HL-60/S4 (cell line): ENCODE results near the gene HSF4.

ENCODE experiments used
- in situ Hi-C: fragments of 300-500 bp; cut with MboI; formaldehyde crosslinking; loops from 2 replicates; pipeline ENCODE4 v1.14.3; 2022; ENCODE audit warnings: low sequenced_read_pairs

The HSF4 gene

DNA sequence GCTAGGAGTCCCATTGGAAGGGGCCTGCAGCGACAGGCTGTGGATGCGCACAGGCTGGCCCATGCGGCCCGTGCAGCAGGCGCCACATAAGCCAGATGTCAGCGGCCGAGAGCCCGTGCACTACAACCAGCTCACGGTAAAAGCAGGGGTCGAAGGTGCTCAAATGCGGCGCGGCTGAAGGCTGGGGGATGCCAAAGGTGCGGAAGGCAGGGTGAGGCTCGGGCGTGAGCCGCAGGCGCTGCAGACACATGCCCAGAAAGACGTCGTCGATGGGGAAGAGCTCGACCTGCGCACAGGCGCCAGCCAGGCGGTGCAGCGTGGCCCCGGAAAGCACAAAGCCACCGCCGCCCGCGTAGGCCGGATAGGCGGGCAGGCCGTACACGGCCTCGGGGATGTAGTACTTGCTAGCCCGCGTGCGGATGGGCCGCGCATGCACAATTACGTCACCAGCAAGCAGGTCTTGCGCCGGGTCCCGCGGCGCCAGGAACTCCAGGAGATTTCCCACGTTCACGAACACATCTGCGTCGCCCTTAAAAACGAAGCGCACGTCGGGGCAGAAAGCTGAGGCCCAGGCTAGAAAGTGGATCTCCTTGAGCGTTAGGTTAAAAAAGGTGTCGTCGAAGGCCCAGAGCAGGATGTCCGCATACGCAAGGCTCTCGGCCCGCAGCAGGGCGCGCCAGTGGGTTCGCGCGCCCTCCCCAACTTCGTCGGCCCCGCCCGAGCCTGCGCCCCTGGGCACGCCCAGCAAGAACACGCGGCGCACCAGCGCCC, 15.1 kb upstream of the HSF4 start:
- in situ Hi-C loops = loop anchor here (10.0 kb wide), 1 partner anchor 135 kb away; no protein-coding TSS in a partner anchor

DNA sequence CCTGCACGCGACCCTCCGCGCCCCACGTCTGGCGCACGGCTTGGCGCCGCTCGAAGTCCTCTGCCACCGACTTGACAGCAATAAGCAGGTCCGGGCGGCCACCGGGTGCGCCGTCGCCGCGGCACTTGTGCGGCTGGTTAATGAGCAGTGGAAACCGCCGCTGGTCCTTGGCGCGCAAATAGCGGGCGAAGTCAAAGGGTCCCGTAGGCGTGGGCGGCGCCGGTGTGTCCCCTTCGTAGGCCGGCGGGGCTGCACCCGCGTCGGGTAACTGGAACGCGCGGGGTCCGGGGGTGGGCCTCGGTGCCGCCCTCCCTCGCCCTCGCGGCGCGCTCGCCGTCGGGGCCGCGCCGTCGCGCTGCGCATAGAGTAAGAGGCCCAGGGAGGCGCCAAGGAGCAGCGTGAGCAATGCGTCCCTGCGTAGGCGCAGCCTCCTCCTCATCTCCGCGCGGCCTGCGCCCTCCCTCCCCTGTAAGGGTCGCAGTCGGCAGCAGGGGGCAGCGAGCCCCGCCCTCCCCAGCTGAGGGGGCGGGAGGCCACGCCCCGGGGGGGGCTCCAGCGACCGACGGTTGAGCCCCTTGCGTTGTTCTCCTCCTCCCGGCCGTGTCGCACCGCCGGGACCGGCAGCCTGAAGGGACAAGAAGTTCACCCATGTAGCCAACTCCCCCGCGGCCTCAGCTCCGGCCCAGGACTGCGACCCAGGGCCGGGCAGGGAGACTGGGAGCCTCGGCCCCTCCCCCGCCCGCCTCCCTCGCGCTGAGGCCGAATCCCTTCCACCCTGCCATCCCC, 14.3 kb upstream of the HSF4 start:
- in situ Hi-C loops = loop anchor here (10.0 kb wide), 1 partner anchor 135 kb away; no protein-coding TSS in a partner anchor

DNA sequence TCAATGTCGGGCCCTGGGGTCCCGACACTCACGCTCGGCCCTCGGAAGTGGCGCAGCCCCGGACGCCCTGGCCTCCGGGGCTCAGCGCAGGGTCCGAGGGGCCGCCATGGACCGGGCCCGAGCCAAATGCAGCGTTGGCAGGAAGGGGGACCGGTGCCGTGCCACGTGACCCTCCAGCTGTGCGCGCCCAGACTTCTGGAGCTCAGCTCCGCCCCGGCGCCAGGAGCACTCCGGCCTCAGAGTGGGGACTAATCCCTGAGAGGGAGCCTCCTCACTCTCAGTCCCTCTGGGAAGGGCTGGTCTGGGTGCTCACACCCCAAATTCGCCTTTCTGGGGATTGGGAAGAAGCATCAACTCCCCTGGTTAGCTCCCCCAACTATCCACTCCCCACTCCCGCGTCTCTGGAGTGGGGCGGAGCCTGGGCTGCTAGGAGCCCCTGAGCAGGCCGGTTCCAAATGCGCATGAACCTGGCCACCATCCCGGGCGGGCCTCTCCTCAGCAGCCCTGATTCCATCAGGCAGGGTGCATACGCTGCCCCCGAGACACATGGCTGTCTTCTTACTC, 13.6 kb upstream of the HSF4 start, which contains the start of gene B3GNT9:
TSS of gene B3GNT9 (minus strand) at position 166 of the 564 bp plus-strand sequence. CDS start 513 bp downstream, outside the sequence.
- in situ Hi-C loops = loop anchor here (10.0 kb wide), 1 partner anchor 136 kb away; no protein-coding TSS in a partner anchor

DNA sequence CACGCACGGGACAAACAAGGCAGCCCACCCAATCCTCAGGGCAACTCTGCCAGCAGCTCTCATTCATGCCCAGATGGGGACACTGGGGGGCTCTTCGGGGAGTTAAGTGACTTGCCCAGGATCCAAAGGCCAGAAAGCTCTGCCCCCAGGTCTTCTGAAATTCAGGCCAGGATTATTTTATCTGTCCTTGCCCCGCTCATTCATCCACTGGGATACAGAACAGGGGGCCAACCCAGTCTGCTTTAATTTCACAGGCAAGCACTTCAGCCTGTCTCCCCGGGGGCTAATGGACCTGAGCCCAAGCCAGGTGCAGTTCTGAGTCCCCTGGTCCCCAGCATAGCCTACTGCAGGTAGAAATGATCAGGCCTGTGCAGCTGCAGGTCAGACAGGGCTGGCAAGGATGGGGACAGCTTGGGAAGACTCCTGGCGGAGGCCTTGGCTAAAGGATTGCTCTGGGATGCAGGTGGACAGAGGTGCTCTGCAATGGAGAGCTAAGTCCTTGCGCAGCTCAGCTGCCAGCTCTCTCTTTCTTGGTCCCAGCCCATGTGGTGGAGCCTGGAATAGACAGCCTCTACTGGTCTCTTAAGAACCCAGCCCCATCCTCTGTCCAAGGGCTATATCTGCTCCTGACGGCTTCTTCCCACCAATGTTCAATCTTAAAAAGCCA, 13.0 kb upstream of the HSF4 start:
- in situ Hi-C loops = loop anchor here (10.0 kb wide), 1 partner anchor 137 kb away; no protein-coding TSS in a partner anchor

DNA sequence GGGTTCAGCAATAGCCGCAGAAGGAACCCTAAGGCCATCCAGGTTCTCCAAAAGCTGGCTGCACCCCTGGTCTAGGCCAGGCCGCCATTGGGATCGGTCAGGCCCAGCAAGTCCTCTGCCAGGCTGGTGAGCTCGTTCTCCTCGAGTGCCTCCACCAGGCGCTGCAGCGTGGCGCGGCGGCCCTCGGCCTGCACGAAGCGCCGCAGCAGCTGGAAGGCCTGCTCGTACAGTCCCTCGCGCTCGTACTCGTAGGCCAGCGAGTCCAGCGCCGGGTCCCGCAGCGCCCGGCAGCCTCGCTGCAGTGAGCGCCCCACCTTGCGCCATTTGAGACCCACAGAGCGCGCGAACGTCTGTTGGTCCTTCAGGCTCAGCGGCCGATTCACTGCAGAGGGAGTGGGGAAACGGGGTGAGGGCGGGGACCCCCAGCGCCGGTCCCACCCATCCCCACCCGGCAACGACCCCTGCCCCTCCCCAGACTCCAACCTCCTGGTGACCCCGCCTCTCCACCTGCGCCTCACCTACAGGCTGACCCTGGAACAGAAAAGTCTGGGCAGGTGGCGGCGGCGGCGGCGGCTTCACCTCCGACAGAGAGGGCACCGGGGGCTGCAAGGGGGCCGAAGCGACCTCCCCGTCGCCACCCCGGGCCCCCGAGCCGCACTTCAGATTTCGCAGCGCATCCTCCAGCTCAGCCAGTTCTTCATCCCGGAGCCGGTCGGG, 9.8 kb upstream of the HSF4 start:
- in situ Hi-C loops = loop anchor here (10.0 kb wide), 1 partner anchor 140 kb away; no protein-coding TSS in a partner anchor

DNA sequence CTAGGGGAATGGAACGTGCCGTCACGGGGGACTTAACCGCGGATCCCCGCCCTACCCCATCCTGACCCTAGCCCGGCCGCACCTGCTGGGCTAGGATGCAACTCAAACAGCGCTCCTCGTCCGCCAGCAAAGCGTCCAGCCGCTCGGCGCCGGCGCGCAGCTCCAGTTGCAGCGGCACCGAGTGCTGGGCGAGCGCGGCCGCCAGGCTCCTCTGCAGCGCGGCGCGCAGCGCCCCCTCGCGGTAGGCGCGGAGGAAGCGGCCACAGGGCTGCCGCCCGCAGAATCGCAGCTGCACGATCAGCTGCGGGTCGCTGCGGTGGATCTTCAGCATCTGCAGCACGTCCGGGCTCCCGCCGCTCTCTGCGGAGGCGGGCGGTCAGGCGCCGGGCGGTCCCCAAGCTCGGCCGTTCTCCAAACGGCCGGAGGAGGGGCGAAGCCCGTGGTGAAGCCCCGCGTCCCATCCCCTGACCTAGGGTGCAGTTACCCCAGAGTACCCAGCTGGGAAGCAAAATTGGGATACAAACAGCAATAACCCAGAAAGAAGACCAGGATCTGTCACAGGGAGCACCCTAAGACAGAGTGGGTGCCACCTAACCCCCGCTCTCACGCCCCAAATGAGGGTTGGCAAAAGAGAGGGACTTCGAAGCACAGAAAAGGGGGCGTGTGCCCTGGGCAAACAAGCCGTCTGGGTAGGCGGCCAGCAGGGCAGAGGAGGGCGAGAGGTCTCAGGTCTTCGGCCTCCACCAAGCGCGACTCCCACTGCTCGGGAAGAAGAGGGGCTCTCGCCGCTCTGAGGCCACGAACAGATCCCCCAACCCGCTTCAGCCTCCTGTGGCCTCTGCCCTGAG, 9.0 kb upstream of the HSF4 start:
- in situ Hi-C loops = loop anchor here (10.0 kb wide), 1 partner anchor 141 kb away; no protein-coding TSS in a partner anchor

DNA sequence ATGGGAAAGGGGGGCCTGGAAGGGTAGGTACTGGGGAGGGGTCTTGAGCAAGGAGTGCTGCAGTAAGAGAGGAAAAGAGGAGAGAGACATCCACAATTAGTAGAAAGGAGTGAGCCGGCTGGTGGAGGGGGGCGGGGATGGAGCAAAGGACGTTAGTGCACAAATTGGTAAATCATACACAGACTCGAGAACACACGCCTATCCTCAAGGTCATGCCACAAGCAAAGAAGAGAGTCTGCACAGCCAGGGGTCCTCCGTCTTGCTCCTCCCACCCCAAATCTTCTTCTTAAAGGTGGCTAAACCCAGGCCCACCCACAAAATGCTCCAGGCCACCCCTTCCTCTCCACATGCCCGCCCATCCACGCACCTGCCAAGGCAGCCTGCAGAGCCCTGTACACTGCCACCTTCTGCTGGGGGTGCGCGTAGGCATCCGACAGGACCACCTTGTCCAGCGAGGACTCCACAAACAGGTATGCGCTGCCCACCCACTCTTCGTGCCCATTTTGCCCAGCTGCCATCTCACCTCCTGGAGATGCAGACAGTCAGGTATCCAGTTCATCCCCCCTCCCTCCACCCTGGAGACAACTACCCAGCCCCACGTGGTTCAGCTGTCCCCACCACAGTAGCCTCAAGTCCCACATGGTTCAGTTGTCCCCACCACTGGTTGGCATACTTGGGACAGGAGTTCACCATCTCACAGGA, 8.3 kb upstream of the HSF4 start:
- in situ Hi-C loops = loop anchor here (10.0 kb wide), 1 partner anchor 141 kb away; no protein-coding TSS in a partner anchor

DNA sequence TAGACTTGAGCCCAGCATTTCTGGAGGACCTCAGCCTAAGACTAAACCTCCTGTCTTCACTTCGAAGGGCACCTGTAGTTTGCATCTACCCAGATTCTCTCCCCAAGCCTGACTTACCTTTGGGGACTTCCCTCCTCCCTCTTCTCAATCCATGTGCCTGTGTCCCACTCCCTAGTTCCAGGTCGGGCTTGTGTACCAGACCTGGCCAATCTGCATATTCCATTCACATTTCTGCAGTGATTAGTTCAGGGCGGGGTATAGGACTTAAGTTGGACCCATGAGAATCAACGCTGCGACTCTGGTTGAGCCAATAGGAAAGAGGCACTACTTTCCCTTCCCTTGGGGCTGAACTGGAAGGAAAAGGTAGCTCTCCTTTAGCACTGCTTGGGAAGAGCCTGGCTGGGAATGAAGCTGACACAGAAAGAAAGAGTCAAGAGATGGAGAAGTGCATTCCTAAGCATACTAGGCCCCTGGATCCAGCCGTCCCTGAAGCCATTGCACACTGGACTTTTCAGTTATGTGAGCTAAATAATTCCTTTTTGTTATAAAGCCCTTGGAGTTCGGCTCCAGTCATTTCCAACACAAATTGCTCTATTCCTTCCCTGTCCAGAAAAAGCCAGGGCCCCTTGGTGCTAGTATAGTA, 7.3 kb upstream of the HSF4 start:
- in situ Hi-C loops = loop anchor here (10.0 kb wide), 1 partner anchor 142 kb away; no protein-coding TSS in a partner anchor

DNA sequence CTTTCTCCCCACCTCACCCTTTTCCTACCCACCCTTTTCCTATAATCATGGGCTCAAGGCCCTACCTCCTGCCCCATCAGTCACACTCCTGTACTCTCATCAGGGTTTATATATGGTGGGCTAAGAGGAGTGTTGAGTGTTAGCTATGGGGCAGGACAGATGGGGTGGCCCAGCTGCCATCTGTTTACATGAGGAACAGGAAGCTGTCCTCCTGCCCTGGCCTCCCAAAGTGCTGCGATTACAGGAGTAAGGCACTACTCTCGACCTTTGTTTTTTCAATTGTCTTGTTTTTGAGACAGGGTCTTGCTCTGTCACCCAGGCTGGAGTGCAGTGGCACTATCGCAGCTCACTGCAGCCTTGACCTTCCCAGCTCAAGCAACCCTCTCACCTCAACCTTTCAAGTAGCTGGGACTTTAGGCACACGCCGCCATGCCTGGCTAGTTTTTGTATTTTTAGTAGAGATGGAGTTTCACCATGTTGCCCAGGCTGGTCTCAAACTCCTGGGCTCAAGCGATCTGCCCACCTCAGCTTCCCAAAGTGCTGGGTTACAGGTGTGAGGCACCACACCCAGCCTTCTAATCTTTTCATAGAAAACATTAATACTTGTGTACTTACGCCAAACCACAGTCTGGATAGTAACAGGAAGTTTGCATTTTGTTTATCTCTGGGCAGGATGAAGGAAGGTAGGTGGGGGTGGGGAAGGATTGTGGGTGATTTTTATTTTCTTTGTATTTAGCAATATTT, 6.5 kb upstream of the HSF4 start:
- in situ Hi-C loops = loop anchor here (10.0 kb wide), 1 partner anchor 143 kb away; no protein-coding TSS in a partner anchor

DNA sequence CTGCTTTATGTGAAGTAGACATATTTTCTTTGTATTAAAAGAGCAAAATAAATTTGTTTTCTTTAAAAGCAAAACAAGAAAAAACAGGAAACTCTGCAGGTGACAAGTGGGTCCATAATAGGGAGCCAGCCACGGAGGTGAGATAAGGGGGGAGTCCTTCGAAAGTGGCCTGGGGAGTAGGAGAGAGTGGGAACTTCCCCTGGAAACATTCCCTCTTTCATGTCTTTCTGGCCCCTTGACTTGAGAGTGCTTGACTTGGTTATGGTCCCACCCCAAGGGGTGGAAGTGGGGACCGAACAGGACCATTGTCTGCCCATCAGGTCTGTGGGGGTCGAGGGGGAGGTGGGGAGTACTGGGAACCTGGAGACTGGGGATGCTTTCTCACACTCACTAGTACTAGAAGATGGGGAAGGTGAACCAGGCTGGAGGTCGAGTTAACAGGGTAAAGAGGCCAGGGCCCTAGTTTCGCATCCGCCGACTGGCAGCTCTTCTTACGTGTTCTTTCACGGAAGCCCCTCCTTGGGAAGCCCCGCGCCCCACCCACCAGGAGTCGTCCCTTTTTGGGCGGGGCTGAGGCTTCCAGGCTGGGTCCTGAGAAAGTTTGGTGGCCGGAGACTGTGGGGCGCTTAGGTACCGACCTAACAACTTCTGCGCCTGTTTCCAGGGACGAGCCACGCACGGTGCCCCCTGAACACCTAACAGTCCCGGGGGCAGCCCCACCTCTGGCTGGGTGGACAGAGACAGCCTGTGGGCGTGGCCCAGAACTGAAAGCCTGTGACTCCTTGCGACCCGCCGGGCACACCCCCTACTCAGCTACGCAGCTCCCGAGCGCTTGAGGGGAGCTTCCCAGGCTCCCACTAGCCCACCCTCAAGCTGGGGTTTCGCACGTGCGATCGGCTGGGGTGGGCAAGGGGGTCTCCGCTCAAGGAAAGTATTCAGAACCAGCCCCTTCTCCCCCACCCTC, 5.6 kb upstream of the HSF4 start:
- in situ Hi-C loops = loop anchor here (10.0 kb wide), 1 partner anchor 144 kb away; no protein-coding TSS in a partner anchor

DNA sequence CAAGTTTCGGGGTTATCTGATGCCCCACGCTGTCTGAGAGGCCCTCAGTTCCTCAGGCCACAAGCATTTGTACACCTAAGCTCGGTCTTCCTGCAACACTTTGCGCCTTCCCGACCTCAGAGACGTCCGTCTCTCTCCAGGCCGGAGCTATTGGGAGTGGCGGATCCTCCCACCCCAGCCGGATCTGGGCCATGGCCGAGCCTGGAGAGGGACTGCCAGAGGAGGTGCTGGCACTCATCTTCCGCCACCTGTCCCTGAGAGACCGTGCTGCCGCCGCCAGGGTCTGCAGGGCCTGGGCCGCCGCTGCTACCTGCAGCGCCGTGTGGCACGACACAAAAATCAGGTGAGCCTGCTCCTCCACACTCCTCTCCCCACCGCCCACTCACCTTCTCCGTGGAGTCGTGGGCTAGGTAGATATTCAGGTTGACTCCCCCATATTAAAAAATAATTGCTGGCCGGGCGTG, 2.9 kb upstream of the HSF4 start:
- in situ Hi-C loops = no loop called here

DNA sequence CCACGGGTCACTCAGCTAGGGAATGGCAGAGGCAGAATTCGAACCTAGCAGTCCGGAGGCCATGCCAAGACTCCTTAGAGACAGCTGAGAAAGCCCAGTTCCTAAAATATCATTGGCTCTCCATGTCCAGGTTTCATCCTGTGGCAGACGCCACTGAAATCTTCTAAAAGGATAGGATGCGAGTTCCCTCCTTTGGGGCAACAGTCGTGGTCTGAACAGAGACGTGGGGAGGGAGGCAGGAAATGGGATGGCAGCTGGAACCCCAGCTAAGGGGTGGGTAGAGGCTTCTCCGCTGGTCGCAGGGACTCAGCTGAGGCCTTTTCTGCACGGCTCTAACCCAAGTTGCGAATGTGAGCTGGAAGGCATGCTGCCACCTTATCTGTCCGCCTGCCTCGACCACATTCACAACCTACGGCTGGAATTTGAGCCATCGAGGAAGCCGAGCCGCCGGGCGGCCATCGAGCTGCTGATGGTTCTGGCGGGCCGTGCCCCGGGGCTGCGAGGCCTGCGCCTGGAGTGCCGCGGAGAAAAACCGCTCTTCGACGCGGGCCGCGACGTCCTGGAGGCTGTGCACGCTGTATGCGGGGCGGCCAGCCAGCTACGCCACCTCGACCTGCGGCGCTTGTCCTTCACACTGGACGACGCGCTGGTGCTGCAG, 1.9 kb upstream of the HSF4 start:
- in situ Hi-C loops = no loop called here

DNA sequence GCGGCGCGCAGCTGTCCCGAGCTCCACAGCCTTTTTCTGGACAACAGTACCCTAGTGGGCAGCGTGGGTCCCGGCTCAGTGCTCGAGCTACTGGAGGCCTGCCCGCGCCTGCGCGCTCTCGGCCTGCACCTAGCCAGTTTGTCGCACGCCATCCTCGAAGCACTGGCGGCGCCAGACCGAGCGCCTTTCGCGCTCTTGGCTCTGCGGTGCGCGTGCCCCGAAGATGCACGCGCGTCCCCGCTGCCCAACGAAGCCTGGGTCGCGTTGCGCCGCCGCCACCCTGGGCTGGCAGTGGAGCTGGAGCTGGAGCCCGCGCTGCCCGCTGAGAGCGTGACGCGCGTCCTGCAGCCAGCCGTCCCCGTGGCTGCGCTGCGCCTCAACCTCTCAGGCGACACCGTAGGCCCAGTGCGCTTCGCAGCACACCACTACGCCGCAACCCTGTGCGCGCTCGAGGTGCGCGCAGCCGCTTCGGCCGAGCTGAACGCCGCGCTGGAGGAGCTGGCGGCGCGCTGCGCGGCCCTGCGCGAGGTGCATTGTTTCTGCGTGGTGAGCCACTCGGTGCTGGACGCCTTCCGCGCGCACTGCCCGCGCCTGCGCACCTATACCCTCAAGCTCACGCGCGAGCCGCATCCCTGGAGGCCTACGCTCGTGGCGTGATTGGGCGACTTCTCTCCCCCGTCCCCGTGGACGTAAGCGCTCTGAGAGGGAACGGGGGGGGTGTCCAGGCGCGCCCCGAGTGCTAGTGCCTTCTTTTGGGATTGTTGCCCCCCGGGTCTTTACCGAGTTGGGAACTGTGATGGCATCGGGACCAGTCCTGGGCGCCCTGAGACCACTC, 1.2 kb upstream of the HSF4 start:
- in situ Hi-C loops = no loop called here

DNA sequence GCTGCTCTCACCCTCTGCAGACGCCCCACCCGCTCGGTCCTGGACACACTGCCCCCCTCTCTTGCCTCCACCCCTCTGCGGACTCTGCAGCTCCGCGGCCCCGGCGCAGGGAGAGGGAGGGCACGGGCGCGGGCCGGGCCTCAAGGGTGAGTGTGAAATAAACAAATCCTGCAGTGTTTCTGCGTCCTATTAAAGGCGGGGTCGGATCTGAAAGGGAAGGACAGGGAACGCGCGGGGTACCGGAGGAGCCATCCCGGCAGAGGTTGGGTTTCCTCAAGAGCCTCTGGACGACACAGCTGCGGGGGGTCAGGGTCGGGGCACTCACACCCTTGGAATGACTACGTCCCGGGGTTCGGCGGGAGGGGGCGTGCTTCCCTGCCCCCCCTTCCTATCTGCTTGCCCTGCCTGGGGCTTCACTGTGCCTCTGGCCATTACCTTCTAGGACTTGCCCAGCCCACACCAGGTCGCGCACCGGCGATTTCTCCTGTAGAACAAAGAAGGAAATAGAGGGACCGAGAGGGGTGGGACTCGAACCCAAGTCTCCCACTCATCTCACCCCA, 466 bp upstream of the HSF4 start:
- in situ Hi-C loops = no loop called here
